Endothelial cell of umbilical vein (primary cell): ENCODE data around the gene GRAMD4.

Source experiments
- POLR2AphosphoS5 ChIP-seq: IDR thresholded peaks from 2 replicates; pipeline ENCODE4 v1.6.1; 2012; ENCODE audit warnings: low read depth, mild to moderate bottlenecking, control low read depth, low read length, moderate library complexity; ENCODE audit not compliant: insufficient read depth
- TF ChIP-seq, protein P1 (sequence below), 2 donors: IDR thresholded peaks; 1 replicate in 1 of 2; 2 replicates in 1 of 2; pipeline ENCODE4 v1.5.1; 2011; ENCODE audit warnings: low read length in 2 of 2, mild to moderate bottlenecking in 2 of 2, moderate library complexity in 2 of 2, control low read depth in 1 of 2, inconsistent platforms in 1 of 2, low read depth in 1 of 2; ENCODE audit not compliant: insufficient read depth in 1 of 2; ENCODE audit errors: extremely low read depth in 1 of 2

DNA sequence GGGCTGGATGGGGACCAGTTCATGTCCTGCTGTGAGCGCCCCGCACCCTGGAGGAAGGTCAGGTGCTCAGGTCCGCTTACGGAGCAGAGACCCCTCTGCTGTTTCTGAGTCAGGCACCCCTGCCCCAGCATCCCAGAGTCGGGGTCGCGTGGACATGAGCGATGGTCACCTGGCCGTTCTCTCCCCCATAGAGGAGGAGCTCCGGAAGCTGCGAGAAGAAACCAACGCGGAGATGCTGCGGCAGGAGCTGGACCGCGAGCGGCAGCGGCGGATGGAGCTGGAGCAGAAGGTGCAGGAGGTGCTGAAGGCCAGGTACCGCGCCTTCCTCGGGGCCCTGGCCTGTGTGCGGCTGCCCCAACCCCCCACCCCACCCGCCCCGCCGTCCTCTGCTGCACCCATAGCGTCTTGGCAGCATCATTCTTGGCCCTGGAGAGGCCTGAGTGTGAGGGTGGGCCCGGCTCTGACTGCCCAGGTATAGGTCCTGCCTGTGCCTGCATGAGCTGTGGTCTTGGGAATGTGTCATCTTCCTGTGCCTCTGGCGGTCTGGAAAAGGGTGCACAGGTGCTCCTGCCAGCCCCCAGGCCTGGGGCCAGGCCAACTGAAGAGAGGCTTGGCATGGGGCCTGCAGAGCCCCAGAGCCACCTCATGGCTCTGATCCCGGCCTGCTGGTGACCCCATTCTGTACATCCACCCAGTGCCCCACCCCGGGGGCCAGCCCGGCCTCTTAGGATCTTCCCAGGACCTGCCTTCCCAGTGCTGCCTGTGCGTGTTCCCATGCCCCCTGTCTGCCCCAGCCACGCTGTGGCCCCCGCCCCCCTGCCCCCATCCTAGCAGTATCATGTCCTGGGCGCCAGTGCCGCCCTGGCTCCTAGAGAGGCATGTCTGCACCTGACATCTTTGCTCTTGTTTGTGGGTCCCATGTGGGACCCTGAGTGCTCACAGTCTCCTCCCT is 38.1 kb downstream of the GRAMD4 start:
- TF ChIP-seq, protein P1, sequence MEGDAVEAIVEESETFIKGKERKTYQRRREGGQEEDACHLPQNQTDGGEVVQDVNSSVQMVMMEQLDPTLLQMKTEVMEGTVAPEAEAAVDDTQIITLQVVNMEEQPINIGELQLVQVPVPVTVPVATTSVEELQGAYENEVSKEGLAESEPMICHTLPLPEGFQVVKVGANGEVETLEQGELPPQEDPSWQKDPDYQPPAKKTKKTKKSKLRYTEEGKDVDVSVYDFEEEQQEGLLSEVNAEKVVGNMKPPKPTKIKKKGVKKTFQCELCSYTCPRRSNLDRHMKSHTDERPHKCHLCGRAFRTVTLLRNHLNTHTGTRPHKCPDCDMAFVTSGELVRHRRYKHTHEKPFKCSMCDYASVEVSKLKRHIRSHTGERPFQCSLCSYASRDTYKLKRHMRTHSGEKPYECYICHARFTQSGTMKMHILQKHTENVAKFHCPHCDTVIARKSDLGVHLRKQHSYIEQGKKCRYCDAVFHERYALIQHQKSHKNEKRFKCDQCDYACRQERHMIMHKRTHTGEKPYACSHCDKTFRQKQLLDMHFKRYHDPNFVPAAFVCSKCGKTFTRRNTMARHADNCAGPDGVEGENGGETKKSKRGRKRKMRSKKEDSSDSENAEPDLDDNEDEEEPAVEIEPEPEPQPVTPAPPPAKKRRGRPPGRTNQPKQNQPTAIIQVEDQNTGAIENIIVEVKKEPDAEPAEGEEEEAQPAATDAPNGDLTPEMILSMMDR (IDR thresholded peaks at IDR 0.05; ENCODE audit: extremely low read depth in 1 of 2, insufficient read depth in 1 of 2, low read depth in 1 of 2, low read length in 2 of 2) = no peak
- no peak for TF ChIP-seq POLR2AphosphoS5
